Activated T-helper 2 cell treated with anti-CD3 and anti-CD28 coated beads, Interferon-gamma antibody, Interleukin-2, Interleukin-4, amounts not matched to agents 10 μg/mL and 5 μg/mL and 100 μg/mL, durations not matched to agents 14 hours and 24 hours and 36 hours (primary cell): ENCODE results near the gene RAB11FIP4. TPM values are rescaled to one million over a fixed set of nuclear protein-coding genes. Genes with fewer than 3 reads are reported as not detected.

Experiments
- DNase-seq: peaks from one replicate; pipeline ENCODE4 v3.0.0; 2021; ENCODE audit warnings: low spot score
- H3K27ac Mint-ChIP-seq: one replicate; pipeline ENCODE4 v1.8.0; 2021; ENCODE audit warnings: mixed read lengths
- H3K27me3 Mint-ChIP-seq: one replicate; pipeline ENCODE4 v1.8.0; 2021; ENCODE audit warnings: low read depth, mixed read lengths
- H3K36me3 Mint-ChIP-seq: one replicate; pipeline ENCODE4 v1.8.0; 2021; ENCODE audit warnings: low read depth, mixed read lengths
- H3K4me1 Mint-ChIP-seq: one replicate; pipeline ENCODE4 v1.8.0; 2021; ENCODE audit warnings: low read depth, mixed read lengths
- H3K4me3 Mint-ChIP-seq: one replicate; pipeline ENCODE4 v1.8.0; 2021; ENCODE audit warnings: low read depth, mild to moderate bottlenecking, moderate library complexity, mixed read lengths
- H3K9me3 Mint-ChIP-seq: one replicate; pipeline ENCODE4 v1.8.0; 2021; ENCODE audit warnings: mixed read lengths
- intact Hi-C: fragments of 100-400 bp; cut with micrococcal nuclease; formaldehyde crosslinking; loops from one replicate; pipeline ENCODE4 v1.15.1; 2023
- total RNA-seq: library from RNA; stranded (reverse); gene quantifications from 2 replicates; pipeline ENCODE4 v1.2.3, GENCODE V29; 2022

Gene RAB11FIP4
- total RNA-seq, 1 donor from 2014 or later: 26.2 TPM

- no peak overlapping the region for H3K27ac Mint-ChIP-seq
- peaks cover 18% of the 10 kb centered on the region for H3K36me3 Mint-ChIP-seq
- H3K4me1 Mint-ChIP-seq: peaks cover 8% of the 10 kb centered on the region
- H3K27me3 Mint-ChIP-seq: no peaks in the 10 kb centered on the region
- no peaks in the 10 kb centered on the region for H3K9me3 Mint-ChIP-seq
- intact Hi-C loops: loop anchor here (5.0 kb wide), 2 partner anchors 43 to 143 kb away; no protein-coding TSS in a partner anchor
- no peak overlapping the region for H3K4me3 Mint-ChIP-seq
- no peak for DNase-seq
Measured at GRCh38 chr17:31529841-31530251, 138.4 kb downstream of the RAB11FIP4 start.

- intact Hi-C loops: no loop called here
- H3K9me3 Mint-ChIP-seq: no peaks in the 10 kb centered on the region
Measured at GRCh38 chr17:31530391-31530985, 139.0 kb downstream of the RAB11FIP4 start.

DNA sequence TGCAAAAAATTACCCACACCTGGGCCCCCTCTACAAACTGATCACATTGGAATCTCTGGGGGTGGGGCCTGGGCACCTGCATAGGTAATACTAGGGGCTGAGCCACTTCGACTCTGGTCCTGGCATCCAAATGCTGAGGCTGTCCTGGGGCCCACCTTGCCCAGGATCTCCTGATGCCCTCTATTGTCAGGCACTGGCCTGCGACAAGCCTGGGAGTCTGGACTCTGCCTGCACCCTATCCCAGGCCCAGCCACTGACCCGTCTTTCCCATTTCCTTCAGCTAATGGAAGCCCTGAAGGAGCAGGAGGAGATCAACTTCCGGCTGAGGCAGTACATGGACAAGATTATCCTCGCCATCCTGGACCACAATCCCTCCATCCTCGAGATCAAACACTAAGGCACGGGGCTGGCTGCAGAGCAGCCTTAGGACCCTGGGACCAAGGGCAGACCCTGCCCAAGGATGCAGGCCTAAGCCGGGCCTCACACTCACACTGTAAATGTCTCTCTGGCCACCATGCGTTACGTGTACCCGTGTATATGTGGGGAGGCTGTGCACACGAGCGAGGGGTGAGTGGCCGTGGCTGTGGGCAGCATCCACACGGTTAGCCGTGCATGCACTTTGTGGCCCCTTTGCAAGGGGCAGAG is 140.0 kb downstream of the RAB11FIP4 start:
- H3K27me3 Mint-ChIP-seq: no peaks in the 10 kb centered on the region
- H3K4me1 Mint-ChIP-seq: peaks cover 13% of the 10 kb centered on the region
- intact Hi-C loops: no loop called here
- no peak overlapping the region for H3K4me3 Mint-ChIP-seq
- H3K27ac Mint-ChIP-seq: no peak overlapping the region
- peaks cover 18% of the 10 kb centered on the region for H3K36me3 Mint-ChIP-seq
- no peak for DNase-seq
- H3K9me3 Mint-ChIP-seq: no peaks in the 10 kb centered on the region

More at GRCh38 chr17:31530391-31530985, 139.0 kb downstream of the RAB11FIP4 start:
- no peak for DNase-seq
- H3K27me3 Mint-ChIP-seq: no peaks in the 10 kb centered on the region
- H3K4me3 Mint-ChIP-seq: no peak overlapping the region
- no peak overlapping the region for H3K27ac Mint-ChIP-seq
- H3K36me3 Mint-ChIP-seq: peaks cover 18% of the 10 kb centered on the region
- H3K4me1 Mint-ChIP-seq: peaks cover 11% of the 10 kb centered on the region

GRCh38 chr17:31532081-31532480 is 140.6 kb downstream of the RAB11FIP4 start:
- no peak for DNase-seq
- H3K36me3 Mint-ChIP-seq: peaks cover 18% of the 10 kb centered on the region
- no peak overlapping the region for H3K4me3 Mint-ChIP-seq
- no peaks in the 10 kb centered on the region for H3K27me3 Mint-ChIP-seq
- H3K9me3 Mint-ChIP-seq: no peaks in the 10 kb centered on the region
- H3K4me1 Mint-ChIP-seq: peaks cover 13% of the 10 kb centered on the region
- intact Hi-C loops: no loop called here
- H3K27ac Mint-ChIP-seq: no peak overlapping the region

DNA sequence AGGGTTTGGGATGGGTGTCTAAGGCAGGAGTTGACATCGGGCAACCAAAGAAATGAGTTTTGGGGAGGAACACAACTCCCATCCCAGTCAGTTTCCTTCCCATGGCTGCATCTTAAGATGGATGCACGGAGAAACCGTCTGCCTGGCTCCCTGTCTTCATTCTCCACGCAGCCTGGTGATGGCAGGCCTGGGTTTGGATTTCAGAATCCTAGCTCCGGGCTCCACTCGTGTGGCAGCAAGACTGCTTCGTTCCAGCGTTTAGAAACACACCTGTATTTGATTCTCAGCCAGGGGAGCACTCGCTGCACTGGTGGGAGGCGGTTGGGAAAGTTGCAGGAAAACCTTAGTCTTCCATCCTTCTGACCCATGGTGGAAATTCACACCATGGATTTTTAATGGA is 141.1 kb downstream of the RAB11FIP4 start:
- H3K9me3 Mint-ChIP-seq: no peaks in the 10 kb centered on the region

DNA sequence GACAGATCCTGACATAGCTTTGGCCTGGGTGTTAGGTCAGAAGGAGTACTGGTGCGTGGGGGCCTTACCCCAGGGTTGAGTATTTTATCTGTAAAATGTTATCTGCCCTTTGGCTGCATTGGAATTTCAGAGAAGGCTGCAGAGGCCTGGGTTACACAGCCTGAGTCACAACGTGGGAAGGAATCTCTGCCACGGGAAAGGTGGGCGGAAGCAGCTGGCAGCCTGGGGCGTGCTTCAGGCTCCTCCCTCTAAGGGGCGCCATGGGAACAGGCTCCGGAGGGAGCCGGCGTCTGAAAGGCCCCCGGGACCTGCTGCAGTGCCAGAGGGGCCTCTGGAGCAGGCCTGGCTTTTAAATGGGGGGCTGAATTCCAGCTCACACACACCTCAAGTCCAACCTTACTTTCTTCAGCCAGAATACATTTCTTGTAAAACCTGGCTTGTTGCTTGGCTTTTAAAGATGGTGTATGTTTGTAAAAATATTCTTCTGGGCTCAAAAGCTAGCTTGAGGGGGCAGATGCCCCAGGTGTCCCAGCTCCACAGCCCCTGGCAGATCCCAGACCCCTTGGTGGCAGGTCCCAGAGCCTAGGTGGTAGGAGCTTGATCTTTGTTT is 142.2 kb downstream of the RAB11FIP4 start:
- Mint-ChIP-seq H3K27me3 (no peaks in the 10 kb centered on the region), H3K9me3 (no peaks in the 10 kb centered on the region), H3K4me1 (peaks cover 13% of the 10 kb centered on the region), H3K4me3 (no peak overlapping the region), H3K36me3 (peaks cover 16% of the 10 kb centered on the region), H3K27ac (no peak overlapping the region)
- no peak for DNase-seq
- intact Hi-C loops: no loop called here

More for the DNA sequence above, 141.1 kb downstream of the RAB11FIP4 start:
- H3K27ac Mint-ChIP-seq: no peak overlapping the region
- intact Hi-C loops: no loop called here
- DNase-seq: no peak
- peaks cover 18% of the 10 kb centered on the region for H3K36me3 Mint-ChIP-seq
- H3K4me1 Mint-ChIP-seq: peaks cover 13% of the 10 kb centered on the region
- H3K4me3 Mint-ChIP-seq: no peak overlapping the region
- no peaks in the 10 kb centered on the region for H3K27me3 Mint-ChIP-seq

GRCh38 chr17:31534223-31534888 is 142.9 kb downstream of the RAB11FIP4 start:
- no peak for DNase-seq
- Mint-ChIP-seq H3K36me3 (peaks cover 16% of the 10 kb centered on the region), H3K27me3 (no peaks in the 10 kb centered on the region), H3K4me3 (no peak overlapping the region), H3K4me1 (peaks cover 13% of the 10 kb centered on the region), H3K27ac (no peak overlapping the region), H3K9me3 (no peaks in the 10 kb centered on the region)
- intact Hi-C loops: no loop called here

- no peak overlapping the region for H3K4me3 Mint-ChIP-seq
- no peak overlapping the region for H3K27ac Mint-ChIP-seq
- peaks cover 14% of the 10 kb centered on the region for H3K36me3 Mint-ChIP-seq
- intact Hi-C loops: no loop called here
- H3K9me3 Mint-ChIP-seq: no peaks in the 10 kb centered on the region
- no peak for DNase-seq
- H3K4me1 Mint-ChIP-seq: peaks cover 13% of the 10 kb centered on the region
- H3K27me3 Mint-ChIP-seq: no peaks in the 10 kb centered on the region
Measured at GRCh38 chr17:31535581-31535981, 144.1 kb downstream of the RAB11FIP4 start.

DNA sequence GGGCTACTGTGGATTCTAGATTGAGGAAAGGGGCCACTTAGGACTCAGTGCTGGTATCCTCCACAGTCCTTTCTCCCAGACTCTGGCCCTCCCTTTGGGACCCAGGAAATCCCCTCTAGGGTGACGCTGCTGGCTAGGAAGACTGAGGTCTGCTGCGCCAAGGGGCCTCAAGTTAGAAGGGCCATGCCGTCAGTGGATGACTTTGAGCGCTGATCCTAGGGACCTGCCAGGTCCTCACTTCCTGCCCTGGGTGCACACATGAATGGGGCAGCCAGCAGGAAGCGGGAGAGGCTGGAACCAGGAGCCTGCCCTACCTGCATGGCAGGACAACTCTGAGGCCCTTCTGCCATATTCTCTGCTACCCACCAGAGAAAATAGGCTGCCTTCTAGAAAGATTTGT is 145.0 kb downstream of the RAB11FIP4 start:
- Mint-ChIP-seq H3K4me1 (peaks cover 13% of the 10 kb centered on the region), H3K27me3 (no peaks in the 10 kb centered on the region), H3K9me3 (no peaks in the 10 kb centered on the region), H3K4me3 (no peak overlapping the region), H3K36me3 (peaks cover 11% of the 10 kb centered on the region), H3K27ac (no peak overlapping the region)
- no peak for DNase-seq
- intact Hi-C loops: no loop called here

- intact Hi-C loops: no loop called here
- Mint-ChIP-seq H3K4me3 (no peak overlapping the region), H3K4me1 (peaks cover 13% of the 10 kb centered on the region), H3K27ac (no peak overlapping the region), H3K9me3 (no peaks in the 10 kb centered on the region), H3K36me3 (peaks cover 3% of the 10 kb centered on the region), H3K27me3 (no peaks in the 10 kb centered on the region)
- no peak for DNase-seq
Measured at GRCh38 chr17:31537565-31538011, 146.1 kb downstream of the RAB11FIP4 start.

- Mint-ChIP-seq H3K9me3 (no peaks in the 10 kb centered on the region), H3K4me1 (peaks cover 9% of the 10 kb centered on the region), H3K27me3 (no peaks in the 10 kb centered on the region), H3K4me3 (no peak overlapping the region), H3K27ac (no peak overlapping the region), H3K36me3 (peaks cover 3% of the 10 kb centered on the region)
- intact Hi-C loops: no loop called here
- no peak for DNase-seq
Measured at GRCh38 chr17:31538080-31538762, 146.7 kb downstream of the RAB11FIP4 start.

DNA sequence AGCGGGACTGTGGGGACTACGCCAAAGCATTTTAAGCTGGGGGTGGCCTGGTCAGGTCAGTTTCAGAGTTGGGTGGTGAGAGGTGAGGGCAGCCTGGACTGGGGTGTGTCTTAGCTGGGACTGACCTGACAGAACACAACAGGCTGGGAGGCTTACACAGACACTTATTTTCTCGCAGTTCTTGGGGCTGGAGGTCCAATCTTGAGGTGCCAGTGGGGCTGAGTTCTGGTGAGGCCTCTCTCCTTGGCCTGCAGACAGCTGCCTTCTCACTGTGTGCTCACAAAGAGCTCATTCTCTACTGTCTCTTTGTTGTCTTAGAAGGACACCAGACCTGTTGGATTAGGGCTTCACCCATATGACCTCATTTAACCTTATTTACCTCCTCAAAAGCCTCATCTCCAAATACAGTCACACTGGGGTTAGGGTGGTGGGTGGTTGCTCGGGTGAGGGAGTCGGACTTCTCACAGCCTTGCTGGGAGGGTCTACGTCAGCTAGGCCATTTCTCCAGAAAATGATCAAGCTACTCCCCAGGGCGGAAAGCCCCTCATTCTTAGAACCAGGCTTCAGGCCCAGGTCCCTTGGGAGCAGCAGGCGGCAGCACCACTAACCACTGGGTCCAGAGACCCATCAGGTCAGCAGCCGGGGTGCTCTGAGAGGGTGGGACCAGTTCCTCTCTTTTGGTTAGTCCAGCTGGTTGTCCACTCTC is 149.3 kb downstream of the RAB11FIP4 start:
- no peaks in the 10 kb centered on the region for H3K9me3 Mint-ChIP-seq
- no peaks in the 10 kb centered on the region for H3K4me1 Mint-ChIP-seq
- intact Hi-C loops: no loop called here
- no peak overlapping the region for H3K27ac Mint-ChIP-seq
- DNase-seq: no peak
- no peaks in the 10 kb centered on the region for H3K27me3 Mint-ChIP-seq
- H3K4me3 Mint-ChIP-seq: no peak overlapping the region
- no peaks in the 10 kb centered on the region for H3K36me3 Mint-ChIP-seq
